ENCODE results near the gene INPP5A.

Gene INPP5A

GRCh38 chr10:132657127-132657706 is 119.6 kb downstream of the INPP5A start:
- no peak overlapping the region for H2AFZ ChIP-seq (ENCODE audit: low read length)
- H3K27me3 ChIP-seq (ENCODE audit: control insufficient read depth in 3 of 3, insufficient read depth in 3 of 3, low read depth in 1 of 3, low read length in 3 of 3), result no peaks in the 10 kb centered on the region
- H2BK12ac ChIP-seq (ENCODE audit: low read length), result peak overlapping the region; percentile 14
- no peak overlapping the region for H2BK5ac ChIP-seq (ENCODE audit: low read length)
- no peak overlapping the region for H2BK120ac ChIP-seq (ENCODE audit: low read depth, low read length)
- no peak overlapping the region for H3K4me2 ChIP-seq (ENCODE audit: insufficient read depth, low read length, poor library complexity, severe bottlenecking)
- H3K79me1 ChIP-seq (ENCODE audit: low read depth, low read length), result peaks cover 2% of the 10 kb centered on the region
- no peak overlapping the region for H4K91ac ChIP-seq (ENCODE audit: low read depth, low read length, poor library complexity)
- H3K18ac ChIP-seq (ENCODE audit: low read length), result no peak overlapping the region
- H3K4ac ChIP-seq (ENCODE audit: low read length), result no peak overlapping the region
- peaks cover 2 to 4% of the 10 kb centered on the region in 2 donors for H3K36me3 ChIP-seq (replicated peaks in 1 of 2; ENCODE audit: control insufficient read depth in 2 of 2, insufficient read depth in 2 of 2, low read length in 2 of 2)
- H3K14ac ChIP-seq (ENCODE audit: low read length), result peak overlapping the region; percentile 60
- no peak overlapping the region for H3K27ac ChIP-seq (replicated peaks; ENCODE audit: low read length)
- H3K4me1 ChIP-seq (ENCODE audit: control insufficient read depth in 2 of 2, insufficient read depth in 1 of 2, low read depth in 1 of 2, low read length in 2 of 2), result no peaks in the 10 kb centered on the region
- no peaks in the 10 kb centered on the region for H3K9me3 ChIP-seq (replicated peaks in 1 of 2; ENCODE audit: control insufficient read depth in 2 of 2, insufficient read depth in 1 of 2, low read depth in 1 of 2, low read length in 2 of 2)
- no peak for DNase-seq (ENCODE audit: low spot score)
- no peak overlapping the region for H3K23ac ChIP-seq (ENCODE audit: low read depth, low read length, poor library complexity)
- peak overlapping the region; percentile 59 for H2AK5ac ChIP-seq (ENCODE audit: low read depth, low read length)
- no peak overlapping the region for H3K4me3 ChIP-seq (ENCODE audit: low read length in 2 of 2)
- H2BK15ac ChIP-seq (ENCODE audit: low read length), result no peak overlapping the region
- no peak overlapping the region for H4K8ac ChIP-seq (ENCODE audit: low read depth, low read length)
- no peak overlapping the region for H3K9ac ChIP-seq (ENCODE audit: low read depth, low read length, poor library complexity)
- whole genome bisulfite sequencing, 2 donors (ENCODE audit: extremely low coverage in 2 of 2, insufficient read length in 2 of 2, insufficient replicate concordance in 1 of 2), result no CpG with 5 or more reads among the region's 18 CpGs

GRCh38 chr10:132657748-132658147 is 120.2 kb downstream of the INPP5A start:
- Histone ChIP-seq H3K23ac (ENCODE audit: low read depth, low read length, poor library complexity) (no peak overlapping the region), H2BK5ac (ENCODE audit: low read length) (no peak overlapping the region), H2BK12ac (ENCODE audit: low read length) (no peak overlapping the region), H3K4me2 (ENCODE audit: insufficient read depth, low read length, poor library complexity, severe bottlenecking) (no peak overlapping the region), H3K18ac (ENCODE audit: low read length) (no peak overlapping the region), H3K79me1 (ENCODE audit: low read depth, low read length) (peaks cover 2% of the 10 kb centered on the region), H3K4me3 (ENCODE audit: low read length in 2 of 2) (no peak overlapping the region), H3K9me3 (replicated peaks in 1 of 2; ENCODE audit: control insufficient read depth in 2 of 2, insufficient read depth in 1 of 2, low read depth in 1 of 2, low read length in 2 of 2) (no peaks in the 10 kb centered on the region), H4K8ac (ENCODE audit: low read depth, low read length) (no peak overlapping the region), H3K9ac (ENCODE audit: low read depth, low read length, poor library complexity) (no peak overlapping the region), H2AFZ (ENCODE audit: low read length) (no peak overlapping the region), H3K27me3 (ENCODE audit: control insufficient read depth in 3 of 3, insufficient read depth in 3 of 3, low read depth in 1 of 3, low read length in 3 of 3) (no peaks in the 10 kb centered on the region), H3K36me3 (replicated peaks in 1 of 2; ENCODE audit: control insufficient read depth in 2 of 2, insufficient read depth in 2 of 2, low read length in 2 of 2) (peaks cover 2 to 4% of the 10 kb centered on the region in 2 donors), H2BK15ac (ENCODE audit: low read length) (no peak overlapping the region), H3K4me1 (ENCODE audit: control insufficient read depth in 2 of 2, insufficient read depth in 1 of 2, low read depth in 1 of 2, low read length in 2 of 2) (no peaks in the 10 kb centered on the region), H2BK120ac (ENCODE audit: low read depth, low read length) (no peak overlapping the region), H3K4ac (ENCODE audit: low read length) (no peak overlapping the region), H3K14ac (ENCODE audit: low read length) (no peak overlapping the region), H4K91ac (ENCODE audit: low read depth, low read length, poor library complexity) (no peak overlapping the region), H2AK5ac (ENCODE audit: low read depth, low read length) (no peak overlapping the region), H3K27ac (replicated peaks; ENCODE audit: low read length) (no peak overlapping the region)
- WGBS, 2 donors (ENCODE audit: extremely low coverage in 2 of 2, insufficient read length in 2 of 2, insufficient replicate concordance in 1 of 2), result no CpG with 5 or more reads among the region's 16 CpGs
- no peak for DNase-seq (ENCODE audit: low spot score)

- H3K4me1 ChIP-seq (ENCODE audit: control insufficient read depth in 2 of 2, insufficient read depth in 1 of 2, low read depth in 1 of 2, low read length in 2 of 2), result no peaks in the 10 kb centered on the region
- H3K23ac ChIP-seq (ENCODE audit: low read depth, low read length, poor library complexity), result no peak overlapping the region
- H3K14ac ChIP-seq (ENCODE audit: low read length), result no peak overlapping the region
- H3K4ac ChIP-seq (ENCODE audit: low read length), result no peak overlapping the region
- no peaks in the 10 kb centered on the region for H3K27me3 ChIP-seq (ENCODE audit: control insufficient read depth in 3 of 3, insufficient read depth in 3 of 3, low read depth in 1 of 3, low read length in 3 of 3)
- H3K18ac ChIP-seq (ENCODE audit: low read length), result no peak overlapping the region
- H3K9ac ChIP-seq (ENCODE audit: low read depth, low read length, poor library complexity), result no peak overlapping the region
- no peaks in the 10 kb centered on the region for H3K9me3 ChIP-seq (replicated peaks in 1 of 2; ENCODE audit: control insufficient read depth in 2 of 2, insufficient read depth in 1 of 2, low read depth in 1 of 2, low read length in 2 of 2)
- no peak overlapping the region for H2BK12ac ChIP-seq (ENCODE audit: low read length)
- no CpG with 5 or more reads among the region's 30 CpGs for WGBS, 2 donors (ENCODE audit: extremely low coverage in 2 of 2, insufficient read length in 2 of 2, insufficient replicate concordance in 1 of 2)
- no peak overlapping the region for H4K8ac ChIP-seq (ENCODE audit: low read depth, low read length)
- no peak overlapping the region for H2BK15ac ChIP-seq (ENCODE audit: low read length)
- H2BK120ac ChIP-seq (ENCODE audit: low read depth, low read length), result no peak overlapping the region
- H2AK5ac ChIP-seq (ENCODE audit: low read depth, low read length), result no peak overlapping the region
- peaks cover 2% of the 10 kb centered on the region for H3K79me1 ChIP-seq (ENCODE audit: low read depth, low read length)
- H3K4me2 ChIP-seq (ENCODE audit: insufficient read depth, low read length, poor library complexity, severe bottlenecking), result no peak overlapping the region
- peaks cover 2 to 4% of the 10 kb centered on the region in 2 donors for H3K36me3 ChIP-seq (replicated peaks in 1 of 2; ENCODE audit: control insufficient read depth in 2 of 2, insufficient read depth in 2 of 2, low read length in 2 of 2)
- H3K27ac ChIP-seq (replicated peaks; ENCODE audit: low read length), result no peak overlapping the region
- H2BK5ac ChIP-seq (ENCODE audit: low read length), result no peak overlapping the region
- H4K91ac ChIP-seq (ENCODE audit: low read depth, low read length, poor library complexity), result no peak overlapping the region
- H2AFZ ChIP-seq (ENCODE audit: low read length), result no peak overlapping the region
- no peak overlapping the region for H3K4me3 ChIP-seq (ENCODE audit: low read length in 2 of 2)
- DNase-seq (ENCODE audit: low spot score), result no peak
These were observed 121.1 kb downstream of the INPP5A start for GRCh38 chr10:132658546-132659205.

DNA sequence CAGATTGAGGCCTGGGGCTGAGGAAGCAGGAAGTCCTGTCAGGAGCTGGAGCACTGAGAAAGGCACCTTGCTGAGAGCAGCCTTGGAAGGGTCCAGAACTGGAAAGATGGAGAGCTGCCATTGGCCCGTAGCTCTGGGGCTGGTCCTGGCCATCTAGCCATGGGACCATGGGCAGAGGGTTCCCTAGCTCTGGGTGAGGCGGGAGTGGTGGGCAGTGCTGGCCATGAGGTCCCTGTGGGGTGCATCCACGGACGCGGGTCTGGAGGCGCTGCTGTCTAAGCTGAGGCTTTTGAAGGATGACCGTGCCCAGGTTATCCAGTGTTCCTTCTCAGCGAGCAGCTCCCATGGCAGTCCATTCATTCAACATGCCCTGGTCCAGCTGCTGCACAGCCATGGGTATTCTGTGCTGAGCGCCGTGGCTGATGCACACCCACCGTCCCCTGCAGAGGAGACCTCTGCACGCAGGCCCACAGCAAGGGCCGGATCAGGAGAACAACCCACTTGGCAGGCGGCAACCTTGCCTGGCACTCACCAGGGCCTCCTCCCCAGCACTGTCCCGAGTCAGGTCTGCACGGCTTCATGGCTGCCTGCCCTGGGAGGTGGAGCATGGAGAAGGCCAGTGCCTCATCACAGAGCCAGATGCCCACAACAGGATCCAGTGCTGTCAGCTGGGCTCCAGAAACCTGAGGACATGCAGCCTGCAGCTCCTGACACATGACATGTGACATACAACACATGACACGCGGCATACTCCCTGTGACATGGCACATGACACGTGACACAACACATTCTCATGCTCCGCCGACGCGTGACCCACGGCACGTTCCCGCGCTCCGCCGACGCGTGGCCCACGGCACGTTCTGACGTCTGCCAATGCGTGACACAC is 121.9 kb downstream of the INPP5A start:
- H3K36me3 ChIP-seq (replicated peaks in 1 of 2; ENCODE audit: control insufficient read depth in 2 of 2, insufficient read depth in 2 of 2, low read length in 2 of 2), result peaks cover 4% of the 10 kb centered on the region in 2 donors
- peak overlapping the region; percentile 25 for H3K14ac ChIP-seq (ENCODE audit: low read length)
- no peaks in the 10 kb centered on the region for H3K4me1 ChIP-seq (ENCODE audit: control insufficient read depth in 2 of 2, insufficient read depth in 1 of 2, low read depth in 1 of 2, low read length in 2 of 2)
- peak overlapping the region; percentile 52 for H3K18ac ChIP-seq (ENCODE audit: low read length)
- WGBS, 2 donors (ENCODE audit: extremely low coverage in 2 of 2, insufficient read length in 2 of 2, insufficient replicate concordance in 1 of 2), result no CpG with 5 or more reads among the region's 35 CpGs
- no peak overlapping the region for H2AFZ ChIP-seq (ENCODE audit: low read length)
- no peak overlapping the region for H2BK12ac ChIP-seq (ENCODE audit: low read length)
- no peaks in the 10 kb centered on the region for H3K27me3 ChIP-seq (ENCODE audit: control insufficient read depth in 3 of 3, insufficient read depth in 3 of 3, low read depth in 1 of 3, low read length in 3 of 3)
- peaks cover 2% of the 10 kb centered on the region for H3K79me1 ChIP-seq (ENCODE audit: low read depth, low read length)
- peak overlapping the region; percentile 82 for H3K9ac ChIP-seq (ENCODE audit: low read depth, low read length, poor library complexity)
- H3K4me3 ChIP-seq (ENCODE audit: low read length in 2 of 2), result no peak overlapping the region
- peak overlapping the region; percentile 86 for H3K23ac ChIP-seq (ENCODE audit: low read depth, low read length, poor library complexity)
- no peak overlapping the region for H3K27ac ChIP-seq (replicated peaks; ENCODE audit: low read length)
- no peak overlapping the region for H4K91ac ChIP-seq (ENCODE audit: low read depth, low read length, poor library complexity)
- H2BK5ac ChIP-seq (ENCODE audit: low read length), result no peak overlapping the region
- H3K4me2 ChIP-seq (ENCODE audit: insufficient read depth, low read length, poor library complexity, severe bottlenecking), result no peak overlapping the region
- H4K8ac ChIP-seq (ENCODE audit: low read depth, low read length), result no peak overlapping the region
- H2BK15ac ChIP-seq (ENCODE audit: low read length), result no peak overlapping the region
- peak overlapping the region; percentile 30 for H2AK5ac ChIP-seq (ENCODE audit: low read depth, low read length)
- no peak for DNase-seq (ENCODE audit: low spot score)
- no peak overlapping the region for H3K4ac ChIP-seq (ENCODE audit: low read length)
- no peak overlapping the region for H2BK120ac ChIP-seq (ENCODE audit: low read depth, low read length)
- no peaks in the 10 kb centered on the region for H3K9me3 ChIP-seq (replicated peaks in 1 of 2; ENCODE audit: control insufficient read depth in 2 of 2, insufficient read depth in 1 of 2, low read depth in 1 of 2, low read length in 2 of 2)

All from neuronal stem cell (in vitro differentiated cells).